Dedifferentiated amniotic fluid mesenchymal stem cell (primary cell): ENCODE results near the gene MTOR.
"Not testable (repeated sequence)": the region's sequence is repeated elsewhere in the genome, so short reads cannot be mapped to it uniquely, and the experiment has no call there.

Experiments
- DNase-seq: peaks from one replicate; pipeline ENCODE4 v3.0.0-alpha.2; 2016; ENCODE audit errors: extremely low spot score

MTOR gene

DNA sequence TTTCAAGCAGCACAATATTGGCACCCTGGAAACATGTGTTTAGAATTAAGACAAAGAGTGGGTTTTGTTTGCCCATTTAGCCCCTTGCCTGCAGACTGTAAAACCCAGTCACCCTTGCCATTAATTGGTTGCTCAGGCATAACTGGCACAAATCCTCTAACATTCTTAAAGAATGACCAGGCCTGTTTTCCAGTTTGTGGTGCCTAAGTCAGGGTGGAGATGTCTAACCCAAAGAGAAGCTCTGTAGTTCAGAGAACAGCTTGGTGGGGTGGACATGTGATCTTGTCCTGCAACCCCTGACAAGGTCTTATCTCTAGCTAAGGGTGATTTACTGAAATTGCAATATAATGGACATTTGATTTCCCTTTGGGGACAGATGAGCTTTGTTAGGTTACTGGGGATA, 82.0 kb downstream of the MTOR start:
- peak; percentile 39 for DNase-seq

DNA sequence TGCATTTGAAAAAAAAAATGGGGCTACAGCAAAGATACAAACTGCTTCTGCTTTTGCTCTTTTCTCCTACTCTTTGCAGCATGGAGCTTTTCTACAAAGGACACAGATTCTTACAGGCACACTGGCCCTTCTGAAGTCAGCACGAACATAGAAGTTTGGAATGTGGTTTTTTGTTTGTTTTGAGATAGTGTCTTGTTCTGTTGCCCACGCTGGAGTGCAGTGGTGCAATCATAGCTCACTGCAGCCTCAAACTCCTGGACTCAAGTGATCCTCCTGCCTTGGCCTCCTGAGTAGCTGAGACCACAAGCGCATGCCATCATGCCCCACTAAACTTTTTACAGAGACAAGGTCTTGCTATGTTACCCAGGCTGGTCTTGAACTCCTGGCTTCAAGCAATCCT, 82.6 kb downstream of the MTOR start:
- DNase-seq: peak; percentile 31

DNA sequence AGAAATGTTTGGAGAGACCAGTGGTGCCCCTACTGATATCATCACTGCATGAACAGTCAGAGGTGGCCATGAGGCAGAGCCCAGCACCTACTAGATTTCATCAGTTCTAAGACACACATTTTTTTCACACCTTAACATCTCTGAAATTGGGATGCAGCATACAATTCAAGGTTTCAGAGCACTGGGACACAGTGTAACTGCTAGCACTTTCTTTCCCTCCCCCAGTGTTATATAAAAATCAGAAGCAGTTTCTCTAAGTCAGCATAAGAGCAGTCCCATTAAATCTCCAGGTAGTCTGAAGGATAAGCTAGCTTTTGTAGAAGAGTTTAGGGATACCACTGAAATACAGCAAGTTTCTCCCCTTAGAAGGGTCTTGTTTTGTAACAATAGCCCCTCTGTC, 83.2 kb downstream of the MTOR start:
- no peak for DNase-seq

DNA sequence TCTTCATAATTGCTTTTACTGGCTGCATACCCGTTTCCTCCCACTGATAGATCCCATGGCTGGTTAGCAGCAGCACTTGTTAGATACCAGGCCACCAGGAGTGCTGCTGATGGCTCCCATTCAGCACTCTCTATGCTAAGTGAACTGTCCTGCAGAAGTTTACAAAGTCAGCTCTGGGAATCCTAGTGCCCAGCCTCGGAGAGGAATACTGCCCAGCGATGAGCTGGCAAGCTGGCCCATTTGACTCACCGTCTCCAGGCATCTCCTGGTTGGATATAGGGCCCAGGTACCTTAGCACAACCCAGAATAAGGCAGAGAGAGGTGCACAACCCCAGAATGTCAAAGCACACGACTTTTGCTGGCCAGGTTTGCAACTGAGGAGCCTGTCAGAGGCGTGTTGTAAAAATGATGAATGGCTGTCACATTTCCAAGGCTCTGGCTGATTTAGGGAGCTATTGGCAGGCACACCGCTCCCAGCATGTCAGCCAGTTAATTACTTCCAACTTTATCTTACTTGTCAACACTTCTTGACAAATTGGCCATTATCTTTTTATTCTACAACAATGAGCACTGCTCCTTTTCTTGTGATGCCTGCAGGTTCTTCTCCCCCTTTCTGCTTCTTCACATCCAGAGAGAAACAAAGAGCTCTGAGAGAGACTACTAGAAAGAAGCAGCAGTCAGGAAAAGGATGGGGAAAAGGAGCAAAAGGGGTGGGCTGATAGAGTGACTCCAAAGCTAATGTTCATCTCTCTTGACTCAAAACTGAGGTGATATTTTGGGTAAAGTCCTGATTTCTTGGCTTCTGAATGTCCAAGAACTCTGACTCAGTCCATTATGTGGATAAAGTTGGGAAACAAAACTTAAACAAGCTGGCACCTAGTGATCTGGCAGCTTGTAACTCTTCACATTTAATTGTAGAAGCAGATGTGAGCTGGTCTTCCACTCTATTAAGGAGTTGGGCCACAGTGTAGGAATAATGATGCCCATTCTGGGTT, 84.0 kb downstream of the MTOR start:
- no peak for DNase-seq

DNA sequence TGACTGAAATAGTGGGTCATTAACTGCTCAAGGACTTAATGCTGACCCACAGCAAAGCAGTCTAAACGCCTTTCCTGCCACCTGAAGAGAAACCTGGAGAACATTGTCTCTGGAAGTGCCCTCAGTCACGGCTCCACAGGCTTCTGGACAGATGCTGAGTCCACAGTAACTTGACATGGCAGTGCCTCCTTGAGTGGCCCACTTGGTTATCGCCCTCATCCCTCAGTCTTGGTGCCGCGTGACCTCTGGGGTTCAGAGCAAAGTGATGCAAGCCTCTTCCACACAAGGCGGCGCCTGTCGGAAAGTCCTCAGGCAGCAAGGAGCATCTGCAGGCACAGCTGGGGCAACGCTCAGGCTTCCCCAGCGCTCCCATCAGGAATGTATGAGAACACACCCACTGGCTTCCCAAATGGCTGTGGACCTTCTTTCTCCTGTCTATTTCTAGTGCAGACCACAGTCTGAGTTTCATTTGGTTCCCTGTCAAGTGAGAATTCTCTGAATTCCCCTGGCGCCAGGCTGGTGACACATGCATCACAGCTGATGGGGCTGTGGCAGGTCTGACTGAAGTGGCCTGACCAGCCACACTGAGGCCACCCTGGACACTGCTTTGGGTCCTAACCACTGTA, 86.2 kb downstream of the MTOR start:
- DNase-seq: no peak

DNA sequence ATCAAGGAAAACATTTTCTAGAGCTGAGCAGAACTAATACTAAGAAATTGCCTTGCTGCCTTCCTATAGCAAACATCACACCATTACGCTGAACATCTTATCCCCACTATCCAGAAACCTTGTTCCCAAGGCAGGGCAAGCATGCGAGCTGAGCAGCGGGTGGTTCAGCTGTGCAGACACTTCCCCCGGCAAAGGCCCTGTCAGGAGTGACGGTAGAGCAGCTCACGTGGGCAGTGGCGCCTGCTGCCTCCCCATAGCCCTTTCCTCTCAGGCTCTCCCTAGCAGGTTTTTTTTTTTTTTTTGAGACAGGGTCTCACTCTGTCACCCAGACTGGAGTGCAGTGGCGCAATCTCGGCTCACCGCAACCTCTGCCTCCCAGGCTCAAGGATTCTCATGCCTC, 86.9 kb downstream of the MTOR start:
- no peak for DNase-seq

DNA sequence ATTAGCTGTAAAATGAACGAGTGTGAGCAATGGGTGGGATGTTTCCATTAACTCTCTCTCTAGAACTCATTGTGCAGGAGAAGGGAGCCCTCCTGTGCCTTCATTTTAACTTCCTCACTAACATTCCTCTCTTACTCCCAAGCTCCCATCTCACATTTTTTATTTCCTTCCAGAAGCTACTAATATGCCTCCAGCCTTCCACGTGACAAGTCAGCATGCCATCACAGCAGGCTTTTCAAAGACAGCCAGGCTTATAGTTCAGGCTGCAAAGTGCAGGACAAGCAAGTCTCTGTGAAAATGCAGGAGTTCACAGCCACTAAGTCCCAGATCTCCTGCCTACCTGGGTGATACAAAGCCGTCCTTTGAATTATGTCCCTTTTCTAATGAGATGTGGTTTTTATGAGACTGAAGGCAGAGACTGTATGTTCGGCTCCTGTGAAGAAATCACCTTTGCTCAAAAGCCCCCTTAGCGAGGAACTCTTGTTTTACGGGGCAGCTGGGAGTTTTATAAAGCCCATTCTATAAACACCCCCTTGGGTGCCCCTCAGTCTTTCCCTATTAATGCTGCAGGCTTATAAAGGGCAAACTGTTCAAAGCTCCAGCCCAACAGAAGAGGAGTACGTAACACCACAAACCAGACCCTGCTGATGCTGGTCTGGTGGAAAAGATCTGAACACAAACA, 87.9 kb downstream of the MTOR start:
- DNase-seq: no peak

DNA sequence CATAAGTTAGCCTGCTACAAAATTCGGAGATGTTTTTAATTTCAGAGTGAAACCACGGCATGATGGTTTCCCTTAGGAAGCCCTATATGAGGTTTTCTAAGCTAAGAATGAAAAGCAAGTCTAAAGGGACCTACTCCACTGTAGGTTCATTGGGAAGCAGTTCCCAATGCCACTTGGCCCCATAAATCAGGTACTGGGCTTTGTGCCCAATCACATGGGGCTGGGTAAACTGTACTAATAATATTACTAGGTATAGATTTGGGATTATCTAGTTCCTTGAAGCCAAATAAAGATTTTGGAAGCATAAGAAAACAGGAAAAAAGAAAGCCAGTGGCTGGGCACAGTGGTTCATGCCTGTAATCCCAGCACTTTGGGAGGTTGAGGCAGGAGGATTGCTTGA, 92.2 kb downstream of the MTOR start:
- DNase-seq: no peak

DNA sequence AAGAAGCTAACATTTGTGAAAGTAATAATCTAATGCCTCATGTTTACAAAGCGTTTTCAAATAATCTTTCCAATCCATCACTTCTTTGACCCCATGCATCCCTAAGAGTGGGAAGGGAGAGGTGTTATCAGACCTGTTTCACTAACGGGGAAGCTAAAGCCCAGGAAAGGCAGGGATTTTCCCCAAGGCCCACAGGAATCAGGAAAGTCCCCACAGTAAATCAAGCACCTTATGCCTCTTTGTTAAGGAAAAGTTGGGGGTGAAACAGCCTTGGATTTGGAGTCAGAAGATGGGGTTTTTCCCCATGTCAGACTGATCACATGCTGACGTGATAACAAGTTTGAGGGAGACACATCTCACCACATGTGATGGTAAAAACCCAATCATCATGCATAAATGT, 93.1 kb downstream of the MTOR start:
- DNase-seq: no peak

DNA sequence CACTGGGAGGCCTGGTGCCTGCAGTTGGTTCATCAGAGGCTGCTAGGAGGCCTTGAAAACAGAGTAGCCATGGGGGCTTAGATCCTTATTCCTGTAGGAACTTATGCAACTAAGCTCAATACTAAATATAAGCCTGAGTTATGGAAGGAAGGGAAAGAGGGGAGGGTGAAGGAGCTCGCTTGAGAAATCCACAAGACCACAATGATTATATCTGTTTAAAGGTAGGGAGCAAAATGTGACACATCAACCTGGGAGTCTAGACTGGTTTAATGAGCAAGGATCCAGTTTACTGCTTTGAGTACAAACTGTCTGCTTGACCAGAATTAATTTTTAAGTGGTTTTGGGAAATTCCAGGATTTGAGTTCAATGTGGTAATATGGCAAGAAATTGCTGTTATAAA, 93.6 kb downstream of the MTOR start:
- no peak for DNase-seq

DNA sequence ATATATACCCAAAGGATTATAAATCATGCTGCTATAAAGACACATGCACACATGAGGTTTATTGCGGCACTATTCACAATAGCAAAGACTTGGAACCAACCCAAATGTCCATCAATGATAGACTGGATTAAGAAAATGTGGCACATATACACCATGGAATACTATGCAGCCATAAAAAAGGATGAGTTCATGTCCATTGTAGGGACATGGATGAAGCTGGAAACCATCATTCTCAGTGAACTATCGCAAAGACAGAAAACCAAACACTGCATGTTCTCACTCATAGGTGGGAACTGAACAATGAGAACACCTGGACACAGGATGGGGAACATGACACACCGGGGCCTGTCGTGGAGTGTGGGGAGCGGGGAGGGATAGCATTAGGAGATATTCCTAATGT, 95.6 kb downstream of the MTOR start:
- DNase-seq: not testable (repeated sequence)

DNA sequence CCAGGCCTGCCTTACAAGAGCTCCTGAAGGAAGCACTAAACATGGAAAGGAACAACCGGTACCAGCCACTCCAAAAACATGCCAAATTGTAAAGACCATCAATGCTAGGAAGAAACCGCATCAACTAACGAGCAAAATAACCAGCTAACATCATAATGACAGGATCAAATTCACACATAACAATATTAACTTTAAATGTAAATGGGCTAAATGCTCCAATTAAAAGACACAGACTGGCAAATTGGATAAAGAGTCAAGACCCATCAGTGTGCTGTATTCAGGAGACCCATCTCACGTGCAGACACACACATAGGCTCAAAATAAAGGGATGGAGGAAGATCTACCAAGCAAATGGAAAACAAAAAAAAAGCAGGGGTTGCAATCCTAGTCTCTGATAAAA, 99.6 kb downstream of the MTOR start:
- DNase-seq: not testable (repeated sequence)

DNA sequence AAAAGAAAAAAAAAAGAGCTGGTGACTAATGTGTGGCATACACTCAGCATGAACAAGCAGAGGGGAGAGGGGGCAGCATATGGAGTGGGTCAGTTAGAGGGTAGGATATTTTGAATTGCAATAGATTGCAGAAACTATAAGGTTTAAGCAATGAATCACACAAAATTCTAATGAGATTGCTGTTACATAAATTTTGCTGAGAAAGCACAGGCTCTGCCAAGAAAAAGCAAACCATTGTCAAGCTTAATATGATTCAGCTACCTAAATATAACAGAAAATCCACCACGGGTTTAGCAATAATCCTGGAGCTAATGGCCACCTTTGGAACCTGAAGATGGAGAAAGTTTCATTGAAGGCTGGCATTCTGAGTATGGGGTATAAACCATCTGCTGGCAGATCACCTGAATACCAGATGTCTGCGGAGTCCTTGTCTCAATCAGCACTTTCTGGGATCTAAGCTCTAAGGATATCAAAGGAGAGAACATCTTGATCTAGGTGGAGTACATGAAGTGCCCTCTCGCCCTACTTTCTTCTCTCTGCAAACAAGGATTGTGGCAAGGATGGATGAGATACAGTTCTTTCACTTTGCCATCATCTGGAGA, 103.5 kb downstream of the MTOR start:
- peak; percentile 98 for DNase-seq

DNA sequence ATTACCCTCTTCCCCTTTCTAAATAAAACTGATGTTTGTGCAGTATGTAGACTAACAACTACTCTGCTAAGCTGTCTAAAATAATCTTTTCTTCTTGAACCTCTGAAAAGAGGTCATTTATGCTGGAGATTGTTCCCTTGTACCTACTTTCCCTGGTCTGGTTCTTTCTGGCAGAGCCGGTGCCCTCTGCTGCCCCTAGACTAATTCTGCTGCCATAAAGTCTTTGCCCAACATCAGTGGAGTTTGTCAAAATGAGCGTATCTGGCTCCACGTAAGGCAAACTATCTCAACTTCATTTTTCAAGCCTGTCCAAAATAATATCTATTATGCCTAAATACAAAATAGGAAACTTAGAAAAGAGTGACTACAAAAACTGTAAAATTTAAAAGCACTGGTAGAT, 104.1 kb downstream of the MTOR start:
- no peak for DNase-seq

DNA sequence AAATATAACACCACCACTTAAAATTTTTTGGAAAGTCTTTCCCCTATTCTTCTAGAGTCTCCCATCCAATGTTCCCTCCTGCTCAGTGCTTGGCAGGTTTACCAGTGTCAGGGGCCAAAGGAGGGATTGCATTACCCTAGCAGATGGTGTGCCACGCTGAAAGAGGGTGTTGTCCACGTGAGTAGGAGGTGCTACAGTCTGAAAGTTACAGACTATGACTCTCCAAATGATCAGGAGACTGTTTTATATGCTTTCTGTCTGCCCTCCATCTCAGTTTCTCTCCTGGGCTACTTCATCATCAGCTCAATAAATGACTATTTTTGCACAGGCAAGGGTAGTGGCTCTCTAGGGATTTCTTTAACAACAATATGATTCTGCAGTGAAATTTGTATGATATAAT, 104.5 kb downstream of the MTOR start:
- DNase-seq: peak; percentile 42

DNA sequence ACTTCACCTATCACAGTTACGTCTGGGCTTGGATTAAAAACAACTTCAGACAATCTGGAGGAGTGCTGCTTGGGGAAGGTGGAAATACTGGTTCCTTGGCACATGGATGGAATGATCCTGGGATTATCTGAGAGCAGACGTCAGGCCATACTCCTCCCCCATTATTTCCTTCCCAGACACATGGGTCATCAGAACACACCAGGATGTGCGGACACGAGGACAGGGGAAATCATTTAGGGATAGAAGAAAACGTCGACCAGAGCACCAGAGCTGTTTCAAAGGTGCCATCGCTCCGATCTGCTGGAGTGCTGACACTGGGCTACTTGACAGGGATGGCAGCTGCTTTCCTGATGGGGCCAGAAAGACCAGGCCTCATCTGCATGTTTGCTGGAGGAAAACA, 105.0 kb downstream of the MTOR start:
- DNase-seq: no peak

DNA sequence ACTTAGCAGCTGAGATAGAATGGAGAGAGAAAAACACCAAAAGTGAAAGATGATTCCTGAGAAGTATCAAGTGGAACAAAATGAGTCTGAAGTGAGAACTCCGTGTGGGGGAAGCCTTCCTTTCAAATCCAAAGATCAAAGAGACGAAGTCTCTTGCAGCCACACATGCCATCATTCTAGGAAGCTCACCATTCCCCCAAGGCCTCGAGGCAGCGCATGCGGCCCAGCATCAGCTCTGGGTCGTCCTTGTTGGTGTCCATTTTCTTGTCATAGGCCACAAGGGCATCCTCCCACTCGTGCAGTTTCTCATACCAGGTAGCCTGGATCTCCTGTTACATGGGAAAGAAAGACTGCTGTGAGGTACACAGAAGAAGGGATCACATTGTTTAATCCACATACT, 105.4 kb downstream of the MTOR start:
- DNase-seq: no peak

DNA sequence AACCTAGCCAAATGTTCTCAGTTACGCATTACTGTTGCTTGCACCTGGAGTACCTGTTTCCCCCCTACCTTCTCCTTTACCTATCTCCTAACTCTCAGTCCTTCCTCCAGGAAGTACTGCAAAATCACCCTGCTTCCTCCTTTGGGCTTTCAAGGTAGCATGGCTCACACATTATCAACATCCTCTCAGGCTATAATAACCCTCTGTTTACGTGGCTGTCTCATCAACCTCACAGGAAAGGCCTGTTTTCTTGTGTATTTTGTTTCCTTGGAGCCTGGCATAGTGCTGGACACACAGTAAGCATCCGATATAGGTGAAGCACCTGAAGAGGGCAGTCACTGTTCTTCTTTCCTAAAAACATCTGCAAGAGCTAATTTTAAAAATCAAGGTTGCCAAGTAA, 105.9 kb downstream of the MTOR start:
- no peak for DNase-seq

DNA sequence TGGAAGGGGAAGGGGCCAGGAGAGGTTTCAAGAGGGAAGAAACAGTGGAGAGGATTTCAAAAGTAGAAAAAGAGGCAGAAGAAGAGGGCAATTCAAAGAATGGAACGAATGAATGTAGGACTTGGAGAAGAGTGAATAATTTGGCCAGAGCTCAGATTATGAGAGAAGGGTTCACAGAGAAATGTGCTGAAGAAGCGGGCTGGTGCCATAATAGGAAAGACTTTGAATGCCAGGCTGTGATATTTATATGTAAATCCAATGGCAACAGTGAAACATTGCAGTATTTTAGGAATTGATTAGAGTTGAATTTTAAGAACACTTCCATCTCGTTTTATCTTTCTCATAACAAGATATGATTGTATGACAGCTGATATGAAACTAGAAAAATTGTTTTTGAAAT, 109.2 kb downstream of the MTOR start:
- DNase-seq: no peak

DNA sequence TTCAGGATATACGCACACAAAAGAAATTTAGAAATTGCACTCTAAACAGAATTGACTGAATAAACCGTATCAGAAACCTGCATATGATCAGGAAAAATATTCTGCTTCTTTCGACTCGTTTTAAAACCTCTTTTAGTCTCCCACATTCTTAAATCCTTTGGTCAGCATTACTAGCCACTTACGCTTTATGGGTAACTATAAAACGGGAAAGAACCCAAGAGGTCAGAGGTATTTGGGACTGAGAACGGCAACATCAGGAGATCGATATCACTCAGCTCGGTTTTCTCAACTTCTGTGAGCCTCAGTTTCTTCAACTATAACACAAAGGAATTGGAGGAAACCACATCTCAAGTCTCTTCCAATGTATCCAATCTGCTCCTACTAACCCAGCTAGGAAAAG, 109.6 kb downstream of the MTOR start:
- DNase-seq: no peak

DNA sequence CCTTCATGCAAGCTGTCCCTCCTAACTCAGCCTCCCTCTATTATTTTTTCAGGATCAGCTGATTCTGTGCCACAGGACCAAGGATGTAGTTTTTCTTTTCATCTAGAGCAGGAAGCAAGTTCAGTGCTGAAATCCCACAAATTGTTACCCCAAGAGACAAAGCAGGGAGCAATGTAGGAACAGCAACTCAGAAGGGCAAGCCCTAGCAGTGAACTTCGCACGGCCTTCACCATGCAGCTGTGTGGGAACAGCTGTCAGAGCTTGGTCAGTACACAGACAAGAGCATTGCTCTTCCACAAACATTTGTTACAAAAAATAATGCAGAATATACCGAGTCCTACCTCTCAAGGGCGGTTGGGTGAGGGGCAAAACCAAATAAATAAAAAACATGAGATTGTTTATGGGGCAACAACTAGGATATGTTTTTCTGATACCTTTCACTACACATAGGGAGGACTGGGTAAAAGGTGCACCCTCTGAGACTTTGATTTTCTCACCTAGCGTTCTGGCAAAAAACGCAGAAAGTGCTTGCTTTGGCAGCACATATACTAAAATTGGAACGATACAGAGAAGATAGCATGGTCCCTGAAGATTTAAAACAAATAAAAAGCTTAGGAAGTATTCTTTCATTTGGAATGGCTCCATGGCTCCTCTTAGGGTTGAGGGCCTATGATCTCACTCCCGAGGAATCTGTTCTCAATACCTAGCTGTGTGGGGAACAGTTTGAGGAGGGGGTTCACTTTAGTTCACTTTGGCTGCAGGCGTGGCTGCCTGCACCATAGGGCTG, 110.3 kb downstream of the MTOR start:
- no peak for DNase-seq

DNA sequence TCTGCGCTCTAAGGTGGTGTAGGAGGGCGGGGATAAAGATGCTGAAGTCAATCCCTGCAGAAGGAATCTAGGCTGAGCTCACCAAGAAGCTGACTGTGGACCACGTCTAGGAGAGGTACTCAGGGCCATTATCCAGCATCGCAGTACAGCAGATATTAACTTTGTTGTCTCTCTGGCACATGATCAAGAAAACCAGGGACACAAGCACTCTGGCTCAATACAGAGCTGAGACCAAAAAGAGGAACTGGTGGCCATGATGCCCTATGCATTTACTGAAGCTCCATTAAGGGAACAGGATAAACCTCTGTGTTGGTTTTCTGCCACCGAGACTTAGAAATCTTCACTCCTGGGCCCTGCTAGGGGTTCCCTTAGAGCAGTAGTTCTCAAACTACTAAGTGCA, 111.2 kb downstream of the MTOR start:
- DNase-seq: no peak
